DOHH2 (cell line): ENCODE measurements around the gene PDE11A.

ENCODE experiments used
- CTCF ChIP-seq: fragments of 200-600 bp; sonication (generic); IDR thresholded peaks from one replicate; pipeline ENCODE4 v1.5.1; 2014; ENCODE audit warnings: antibody characterized with exemption, mild to moderate bottlenecking, low read depth, low read length; ENCODE audit not compliant: poor library complexity, severe bottlenecking
- EZH2phosphoT487 ChIP-seq: fragments of 200-600 bp; sonication (generic); IDR thresholded peaks from 2 replicates; pipeline ENCODE4 v1.6.1; 2017; ENCODE audit warnings: borderline replicate concordance, mild to moderate bottlenecking, antibody characterized with exemption, low read length, moderate library complexity, mixed read lengths

GRCh38 chr2:177765698-177766097 lies 306.9 kb downstream of the PDE11A start:
- TF ChIP-seq CTCF (no peak), EZH2phosphoT487 (no peak)
